Measurements from ENCODE around the gene NHP2.
A peak's percentile ranks its signal among the peaks of the same experiment; 100 is the strongest.
"Not testable (repeated sequence)": the region's sequence is repeated elsewhere in the genome, so short reads cannot be mapped to it uniquely, and the experiment has no call there.

Gene NHP2

DNA sequence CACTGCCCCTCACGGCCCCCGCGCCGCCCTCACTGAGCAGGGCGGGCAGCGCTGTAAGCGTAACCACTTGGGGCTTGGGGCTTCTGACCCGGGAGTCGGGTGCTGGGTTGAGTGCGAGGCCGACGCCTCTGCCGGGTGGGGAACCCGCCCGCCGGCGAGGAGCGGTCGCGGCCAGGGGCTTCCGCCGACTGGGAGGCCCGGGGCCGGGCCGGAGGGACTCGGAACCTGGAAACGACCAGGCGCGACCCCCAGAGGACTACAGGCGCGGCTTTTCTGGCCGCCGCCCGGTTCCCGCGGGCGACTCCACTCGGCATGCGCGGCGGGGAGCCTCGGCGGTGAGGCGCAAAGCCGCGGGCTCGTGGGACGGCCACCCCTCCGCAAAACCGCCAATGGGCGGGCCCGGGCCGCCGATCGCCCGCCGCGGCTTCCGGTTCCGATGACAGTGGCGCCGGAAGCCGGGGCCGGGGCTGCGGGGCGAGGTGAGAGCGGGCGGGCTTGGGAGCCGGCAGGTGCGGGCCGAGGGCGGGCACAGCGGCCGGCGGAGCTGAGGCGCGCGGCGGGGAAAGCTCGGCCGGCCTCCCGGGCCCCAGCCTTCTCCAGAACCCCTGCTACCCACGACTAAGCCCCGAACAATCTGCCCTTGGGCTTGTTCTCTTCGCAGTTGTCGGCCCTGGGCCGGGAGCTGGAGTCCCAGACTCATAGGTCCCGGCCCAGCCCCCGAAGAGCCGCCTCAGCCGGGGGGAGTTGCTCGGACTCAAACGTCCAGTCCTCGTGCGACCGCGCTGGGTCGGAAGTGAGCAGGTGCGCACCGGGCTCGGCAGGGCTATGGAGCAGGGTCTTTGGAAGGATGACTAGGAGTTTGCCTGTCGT is 22.9 kb downstream of the NHP2 start, which contains the start of gene RMND5B:
Gene RMND5B, plus strand, starts transcription at position 439 of the 870 bp plus-strand sequence. CDS start 7,106 bp downstream, outside the sequence.
- DNase-seq (ENCODE audit: low spot score), result peak; percentile 97

- DNase-seq (ENCODE audit: low spot score), result not testable (repeated sequence)
Observed at GRCh38 chr5:178130234-178130575, 23.5 kb downstream of the NHP2 start.

DNA sequence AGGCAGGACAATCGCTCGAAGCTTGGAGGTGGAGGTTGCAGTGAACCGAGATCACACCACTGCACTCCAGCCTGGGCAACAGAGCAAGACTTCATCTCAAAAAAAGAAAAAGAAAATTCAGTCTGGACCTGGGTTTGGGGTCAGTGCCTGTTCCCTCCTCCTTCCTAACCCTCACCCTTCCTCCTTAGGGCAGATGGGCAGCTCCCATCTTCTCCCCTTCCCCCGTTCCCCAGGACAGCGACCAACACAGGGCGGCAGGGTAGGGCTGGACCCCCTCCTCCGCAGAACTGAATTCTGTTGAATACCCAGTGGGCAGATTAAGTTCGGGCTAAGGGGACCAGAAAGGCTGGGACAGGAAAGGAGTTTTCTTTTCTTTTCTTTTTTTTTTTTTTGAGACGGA is 24.4 kb downstream of the NHP2 start:
- DNase-seq (ENCODE audit: low spot score), result no peak

DNA sequence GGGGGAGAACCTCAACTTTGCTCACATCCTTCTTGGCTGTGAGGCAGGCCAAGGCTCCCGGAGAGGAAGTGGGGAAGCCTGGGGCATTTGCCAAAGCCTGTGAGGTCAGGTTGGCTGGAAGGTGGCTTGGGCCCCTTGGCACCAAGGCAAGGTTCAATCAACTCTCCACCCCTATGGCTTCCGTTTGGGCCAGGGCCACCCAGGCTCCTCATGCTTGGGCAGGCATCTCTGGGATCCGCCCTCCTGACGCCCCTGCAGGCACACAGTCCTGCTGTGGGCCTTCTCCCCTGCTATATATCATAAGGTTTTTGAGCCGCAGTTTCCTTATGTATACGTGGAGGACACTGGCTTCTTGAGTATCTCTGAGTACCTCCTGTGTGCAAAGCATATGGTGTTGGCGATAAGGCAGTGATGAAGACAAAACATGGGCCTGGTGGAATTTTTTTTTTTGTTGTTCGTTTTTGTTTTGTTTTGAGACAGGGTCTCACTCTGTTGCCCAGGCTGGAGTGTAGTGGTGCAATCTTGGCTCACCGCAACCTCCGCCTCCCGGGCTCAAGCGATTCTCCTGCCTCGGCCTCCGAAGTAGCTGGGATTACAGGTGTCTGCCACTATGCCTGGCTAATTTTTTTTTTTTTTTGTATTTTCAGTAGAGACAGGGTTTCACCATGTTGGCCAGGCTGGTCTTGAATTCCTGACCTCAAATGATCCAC is 26.2 kb downstream of the NHP2 start:
- not testable (repeated sequence) for DNase-seq (ENCODE audit: low spot score)

GRCh38 chr5:178126556-178126955 is 27.1 kb downstream of the NHP2 start:
- no peak for DNase-seq (ENCODE audit: low spot score)

DNA sequence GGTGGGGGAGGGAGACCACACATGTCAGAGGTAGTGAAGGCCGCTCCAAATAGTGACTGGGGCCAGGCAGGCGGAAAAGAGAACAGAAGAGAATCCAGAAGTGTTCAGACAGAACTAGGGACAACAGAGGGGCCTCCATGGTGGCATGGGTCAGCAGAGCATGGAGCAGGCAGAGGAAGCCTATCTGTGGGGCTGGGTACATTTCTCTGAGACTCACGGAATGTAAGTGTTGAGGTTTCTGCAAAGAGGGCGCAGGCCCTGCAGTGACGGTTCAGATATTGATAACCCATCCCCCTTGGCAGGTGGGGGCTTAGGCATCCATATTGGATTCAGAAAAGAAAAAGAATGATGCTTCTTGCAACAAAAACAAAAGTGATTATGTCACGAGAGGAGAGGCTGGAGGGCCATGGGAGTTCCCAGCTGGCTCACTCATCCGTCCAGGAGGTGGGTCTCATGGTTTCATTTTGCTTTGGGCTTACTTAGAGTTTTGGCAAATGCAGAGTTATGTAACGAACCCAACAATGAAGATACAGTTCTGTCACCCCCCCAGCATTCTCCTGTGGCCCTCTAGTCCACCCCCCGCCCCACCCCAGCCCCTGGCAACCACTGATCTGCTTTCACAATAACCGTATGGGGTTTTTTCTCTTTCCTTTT is 28.3 kb downstream of the NHP2 start:
- no peak for DNase-seq (ENCODE audit: low spot score)

DNA sequence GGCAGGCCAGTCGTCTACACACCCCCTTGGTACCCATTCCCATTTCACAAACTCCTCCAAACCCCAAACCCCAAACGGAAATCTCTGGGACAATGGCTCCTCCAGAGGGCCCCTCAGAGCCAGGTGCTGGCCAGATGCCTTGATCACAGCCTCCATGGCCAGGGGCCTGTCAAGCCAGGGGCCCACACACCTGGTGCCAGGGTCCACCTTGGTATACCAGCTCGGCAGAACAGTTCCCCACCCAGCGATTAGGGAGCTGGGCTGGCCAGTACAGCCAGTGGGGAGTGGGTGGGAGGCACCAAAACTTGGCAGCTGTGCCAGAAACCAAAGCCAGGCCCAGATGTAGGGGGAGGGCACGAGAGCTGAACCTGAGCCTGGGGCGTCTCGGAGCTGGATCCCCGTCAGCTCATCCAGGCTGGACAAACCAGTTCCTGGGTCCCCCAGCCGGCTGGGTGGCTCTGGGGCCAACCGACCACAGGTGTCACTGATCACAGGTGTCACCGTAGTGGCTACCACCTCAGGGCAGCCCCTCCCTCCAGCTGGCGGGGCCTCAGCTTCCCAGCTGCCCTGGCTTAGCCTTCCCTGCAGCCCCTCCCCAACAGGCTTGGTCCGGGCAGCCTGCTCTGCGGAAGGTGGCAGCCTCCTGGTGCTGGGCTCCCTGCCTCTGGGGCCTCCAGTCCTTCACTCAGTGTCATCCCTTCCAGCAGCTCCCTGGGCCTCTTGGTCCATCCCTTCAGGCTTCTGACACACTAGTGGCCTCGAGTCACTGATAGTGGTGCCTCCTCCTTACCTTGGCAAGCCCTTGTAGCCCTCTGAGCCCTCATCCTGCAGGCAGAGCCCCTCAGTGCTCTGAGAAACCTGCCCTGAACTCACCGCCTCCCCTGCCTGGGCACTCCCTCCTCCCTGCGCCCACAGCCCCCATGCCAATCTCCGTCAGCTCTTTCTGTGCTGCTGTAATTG is 29.4 kb downstream of the NHP2 start:
- no peak for DNase-seq (ENCODE audit: low spot score)

GRCh38 chr5:178123094-178123965 is 30.4 kb downstream of the NHP2 start:
- no peak for DNase-seq (ENCODE audit: low spot score)

- DNase-seq (ENCODE audit: low spot score), result no peak
Observed at GRCh38 chr5:178122346-178122745, 31.3 kb downstream of the NHP2 start.

DNA sequence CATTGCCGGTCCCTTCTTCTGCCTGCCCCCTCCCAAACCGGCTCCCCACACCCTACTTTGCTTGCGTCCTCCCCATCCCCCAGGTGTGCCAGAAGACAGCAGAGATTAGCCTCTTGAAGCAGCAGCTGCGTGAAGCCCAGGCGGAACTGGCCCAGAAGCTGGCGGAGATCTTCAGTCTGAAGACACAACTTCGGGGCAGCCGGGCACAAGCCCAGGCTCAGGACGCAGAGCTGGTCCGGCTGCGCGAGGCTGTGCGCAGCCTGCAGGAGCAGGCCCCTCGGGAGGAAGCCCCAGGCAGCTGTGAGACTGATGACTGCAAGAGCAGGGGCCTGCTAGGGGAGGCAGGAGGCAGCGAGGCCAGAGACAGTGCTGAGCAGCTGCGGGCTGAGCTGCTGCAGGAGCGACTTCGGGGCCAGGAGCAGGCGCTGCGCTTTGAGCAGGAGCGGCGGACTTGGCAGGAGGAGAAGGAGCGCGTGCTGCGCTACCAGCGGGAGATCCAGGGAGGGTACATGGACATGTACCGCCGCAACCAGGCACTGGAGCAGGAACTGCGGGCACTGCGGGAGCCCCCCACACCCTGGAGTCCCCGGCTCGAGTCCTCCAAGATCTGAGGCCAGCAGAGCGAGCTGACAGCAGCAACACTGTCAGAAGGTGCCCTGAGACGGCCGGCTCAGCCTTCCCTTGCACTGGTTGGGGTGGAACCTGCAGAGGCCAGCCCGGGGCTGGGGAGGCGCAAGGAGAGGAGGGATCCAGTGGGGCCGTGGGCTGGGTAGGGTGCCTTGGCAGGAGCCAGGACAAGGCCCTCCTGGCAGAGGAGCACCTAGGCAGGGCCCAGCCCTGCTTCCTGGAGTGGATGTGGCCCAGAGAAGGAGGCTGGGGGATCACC is 32.1 kb downstream of the NHP2 start:
- peak; percentile 39 for DNase-seq (ENCODE audit: low spot score)

DNA sequence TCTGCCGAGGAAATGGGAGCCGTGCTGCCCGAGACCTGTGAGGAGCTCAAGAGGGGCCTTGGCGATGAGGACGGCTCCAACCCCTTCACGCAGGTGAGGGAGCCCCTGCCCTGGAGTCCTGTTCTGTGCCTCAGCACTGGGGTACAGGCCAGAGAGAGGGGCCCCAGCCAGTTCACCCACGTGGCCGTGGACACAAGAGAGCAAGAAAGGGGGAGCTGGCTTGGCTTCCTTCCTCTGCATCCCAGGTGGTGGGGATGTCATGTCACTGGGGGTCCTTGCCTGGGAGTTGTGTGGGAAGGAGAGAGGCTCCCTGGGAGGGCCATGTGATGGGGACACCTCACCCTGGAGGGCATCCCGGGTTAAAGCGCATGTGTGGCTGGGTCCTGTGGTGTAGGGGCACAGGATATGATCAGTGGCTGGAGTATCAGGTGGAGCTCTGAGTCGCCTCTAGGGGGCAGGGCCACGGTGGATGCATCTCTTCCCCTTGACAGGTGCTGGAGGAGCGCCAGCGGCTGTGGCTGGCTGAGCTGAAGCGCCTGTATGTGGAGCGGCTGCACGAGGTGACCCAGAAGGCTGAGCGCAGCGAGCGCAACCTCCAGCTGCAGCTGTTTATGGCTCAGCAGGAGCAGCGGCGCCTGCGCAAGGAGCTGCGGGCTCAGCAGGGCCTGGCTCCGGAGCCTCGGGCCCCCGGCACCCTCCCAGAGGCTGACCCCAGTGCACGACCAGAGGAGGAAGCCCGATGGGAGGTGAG is 32.9 kb downstream of the NHP2 start:
- peak; percentile 68 for DNase-seq (ENCODE audit: low spot score)

- no peak for DNase-seq (ENCODE audit: low spot score)
Observed at GRCh38 chr5:178119915-178120606, 33.6 kb downstream of the NHP2 start.

DNA sequence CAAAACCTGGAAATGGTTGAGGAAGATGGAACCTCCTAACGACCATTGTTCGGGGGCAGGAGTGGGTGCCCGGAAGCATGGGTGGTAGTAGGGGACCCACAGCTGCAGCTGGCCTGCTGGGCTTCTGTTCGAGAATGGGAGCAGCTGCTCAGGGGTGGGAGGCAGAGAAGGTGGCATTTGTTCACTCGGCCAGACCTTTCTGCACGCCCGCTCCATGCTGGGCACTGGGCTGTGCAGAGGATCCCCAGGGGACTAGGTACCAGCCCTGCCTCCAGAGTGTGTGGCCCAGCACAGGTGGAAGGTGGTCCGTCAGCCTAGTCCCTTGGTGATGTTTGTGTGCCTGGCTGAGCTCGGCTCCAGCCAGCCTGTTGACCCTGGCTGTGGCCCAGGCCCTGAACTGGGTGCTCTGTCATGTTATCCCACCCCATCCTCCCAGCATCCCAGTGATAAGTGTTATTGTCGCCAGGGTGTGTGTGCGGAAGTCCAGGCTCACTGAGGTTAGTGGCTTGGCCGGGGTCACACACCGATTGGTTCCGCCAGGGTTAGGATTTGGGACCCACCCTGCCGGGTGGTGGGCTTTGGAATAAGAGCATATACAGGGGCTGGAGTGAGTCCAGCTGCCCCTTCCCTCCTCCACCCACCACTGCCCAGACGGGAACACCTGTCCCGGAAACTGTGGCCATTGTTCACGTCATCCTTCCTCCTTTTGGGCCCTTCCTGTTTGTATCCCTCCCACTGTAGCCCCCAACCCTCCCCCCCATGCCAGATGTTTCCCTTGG is 35.6 kb downstream of the NHP2 start:
- DNase-seq (ENCODE audit: low spot score), result no peak

DNA sequence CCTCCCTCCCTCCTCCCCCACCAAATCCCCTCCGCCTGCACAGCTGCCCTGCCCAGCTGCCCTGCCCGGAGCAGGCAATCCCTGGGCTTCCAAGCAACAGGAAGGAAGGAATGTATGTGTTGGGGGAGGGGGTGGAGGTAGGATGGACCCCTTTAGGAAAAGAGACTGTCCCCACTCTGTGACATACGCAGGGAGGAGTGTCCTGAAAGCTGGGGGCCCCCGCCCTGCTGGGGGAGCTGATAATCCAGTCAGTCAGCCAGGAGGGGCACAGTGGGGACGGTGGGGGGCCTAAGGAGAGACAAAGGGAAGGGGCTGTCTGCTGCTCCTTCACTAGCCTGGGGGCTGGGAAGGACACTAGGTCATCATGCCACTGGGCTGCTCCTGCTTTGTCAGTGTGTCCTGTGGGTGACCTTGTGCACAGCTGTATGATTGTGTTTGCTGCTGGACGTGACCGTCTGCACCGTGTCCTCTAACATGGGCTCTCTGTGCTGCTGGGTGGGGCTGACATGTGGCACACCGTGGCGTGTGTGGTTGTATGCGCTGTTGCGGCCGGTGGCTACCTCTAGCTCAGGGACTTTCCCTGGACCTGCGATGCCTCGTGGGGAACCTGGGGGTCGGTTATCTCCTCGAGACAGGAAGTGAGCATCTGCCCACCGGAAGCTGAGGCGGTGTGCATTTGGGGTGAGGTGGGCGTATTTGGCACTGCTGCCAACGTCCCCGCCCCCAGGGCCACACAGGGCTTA is 37.4 kb downstream of the NHP2 start:
- no peak for DNase-seq (ENCODE audit: low spot score)

GRCh38 chr5:178115814-178116142 is 37.9 kb downstream of the NHP2 start:
- no peak for DNase-seq (ENCODE audit: low spot score)

DNA sequence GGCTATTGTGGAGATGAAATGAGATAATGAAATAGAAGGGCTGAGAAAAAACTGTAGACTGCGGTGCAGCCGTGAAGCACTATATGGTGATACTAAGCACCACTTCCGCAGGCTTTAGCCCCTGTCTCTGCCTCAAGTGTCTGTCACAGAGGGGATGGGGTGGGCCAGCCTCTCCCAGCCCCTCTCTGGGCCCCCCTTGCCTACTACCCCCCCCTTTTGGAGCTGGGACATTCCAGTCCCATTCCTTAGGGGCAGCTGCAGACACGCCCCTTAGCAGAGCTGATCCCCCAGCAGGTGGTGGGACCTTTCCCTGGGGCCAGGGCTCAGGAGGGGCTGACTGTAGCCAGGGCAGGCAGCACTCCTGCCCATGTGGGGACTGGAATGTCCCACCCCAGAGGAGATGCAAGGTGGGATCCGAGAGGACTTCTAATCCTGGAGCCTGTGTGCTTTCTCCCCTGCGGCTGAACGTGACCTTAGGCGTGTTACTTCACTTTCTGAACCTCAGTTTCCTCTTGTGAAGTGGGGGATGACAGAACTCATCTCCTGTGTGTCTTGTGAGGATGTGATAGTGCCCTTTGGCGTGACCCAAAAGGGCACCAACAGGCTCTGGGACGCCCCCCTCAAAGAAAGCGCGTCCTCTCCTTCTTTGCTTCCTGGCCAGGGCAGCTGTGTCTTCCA is 38.4 kb downstream of the NHP2 start:
- no peak for DNase-seq (ENCODE audit: low spot score)

All from GM03348 (cell line).